SU-DHL-6 (cell line): Measurements from ENCODE around the gene ATXN2.

Experiments
- CTCF ChIP-seq: fragments of 200-600 bp; sonication (generic); IDR thresholded peaks from one replicate; pipeline ENCODE4 v1.5.1; 2017; ENCODE audit warnings: antibody characterized with exemption, mild to moderate bottlenecking, low read length, moderate library complexity; ENCODE audit not compliant: insufficient read depth, poor library complexity, severe bottlenecking
- EZH2phosphoT487 ChIP-seq: fragments of 200-600 bp; sonication (generic), shearing (Covaris generic); conservative IDR thresholded peaks from 2 replicates; pipeline ENCODE4 v1.6.1; 2018; ENCODE audit warnings: mild to moderate bottlenecking, antibody characterized with exemption, low read length, moderate library complexity, mixed read lengths

DNA sequence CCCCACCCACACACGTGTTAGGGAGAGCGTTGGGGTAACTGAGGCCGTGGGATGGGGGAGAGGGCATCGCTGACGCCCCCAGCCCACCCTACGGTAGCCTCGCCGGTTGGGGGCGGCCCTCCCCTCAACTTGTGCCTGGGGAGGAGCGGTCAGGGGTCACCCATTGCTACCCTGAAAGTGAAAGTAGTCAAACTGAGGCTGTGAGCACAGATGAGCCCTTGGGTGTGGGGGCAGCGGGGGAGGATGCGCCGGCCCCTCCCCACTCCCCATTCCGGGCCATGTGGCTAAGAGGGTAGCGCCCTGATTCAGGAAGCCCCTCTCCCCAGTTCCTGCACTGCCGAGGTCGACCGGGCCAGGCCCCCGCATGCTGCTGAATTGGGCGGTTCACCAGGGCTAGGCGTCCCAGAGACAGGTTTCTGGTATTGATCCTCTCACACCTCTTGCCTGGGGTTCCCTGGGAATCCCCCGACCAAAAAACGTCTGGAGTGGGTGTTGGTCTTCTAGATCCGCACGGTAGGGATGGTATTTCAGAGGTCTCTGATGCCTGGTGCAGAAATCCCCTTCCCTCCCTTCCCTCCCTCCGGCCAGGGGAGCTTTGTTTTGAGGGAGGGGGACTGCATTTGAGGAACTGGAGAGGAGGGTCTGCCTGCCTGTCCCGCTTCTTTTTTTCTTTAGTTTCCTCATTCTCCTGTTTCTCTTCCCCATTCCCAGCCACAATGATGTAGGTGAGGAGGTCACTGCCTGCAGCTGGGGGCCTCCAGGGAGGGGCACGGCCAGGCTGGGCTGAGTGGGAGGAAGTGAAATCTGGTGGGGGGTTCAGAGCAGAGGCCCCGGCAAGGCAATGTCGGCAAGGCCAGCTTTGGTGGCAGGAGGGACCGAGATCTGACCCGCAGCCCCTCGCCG, 192.4 kb downstream of the ATXN2 start:
- TF ChIP-seq CTCF (no peak), EZH2phosphoT487 (no peak)
